Measurements from ENCODE around the gene FAM163A.
"Not testable (repeated sequence)": the region's sequence is repeated elsewhere in the genome, so short reads cannot be mapped to it uniquely, and the experiment has no call there.

Gene FAM163A

DNA sequence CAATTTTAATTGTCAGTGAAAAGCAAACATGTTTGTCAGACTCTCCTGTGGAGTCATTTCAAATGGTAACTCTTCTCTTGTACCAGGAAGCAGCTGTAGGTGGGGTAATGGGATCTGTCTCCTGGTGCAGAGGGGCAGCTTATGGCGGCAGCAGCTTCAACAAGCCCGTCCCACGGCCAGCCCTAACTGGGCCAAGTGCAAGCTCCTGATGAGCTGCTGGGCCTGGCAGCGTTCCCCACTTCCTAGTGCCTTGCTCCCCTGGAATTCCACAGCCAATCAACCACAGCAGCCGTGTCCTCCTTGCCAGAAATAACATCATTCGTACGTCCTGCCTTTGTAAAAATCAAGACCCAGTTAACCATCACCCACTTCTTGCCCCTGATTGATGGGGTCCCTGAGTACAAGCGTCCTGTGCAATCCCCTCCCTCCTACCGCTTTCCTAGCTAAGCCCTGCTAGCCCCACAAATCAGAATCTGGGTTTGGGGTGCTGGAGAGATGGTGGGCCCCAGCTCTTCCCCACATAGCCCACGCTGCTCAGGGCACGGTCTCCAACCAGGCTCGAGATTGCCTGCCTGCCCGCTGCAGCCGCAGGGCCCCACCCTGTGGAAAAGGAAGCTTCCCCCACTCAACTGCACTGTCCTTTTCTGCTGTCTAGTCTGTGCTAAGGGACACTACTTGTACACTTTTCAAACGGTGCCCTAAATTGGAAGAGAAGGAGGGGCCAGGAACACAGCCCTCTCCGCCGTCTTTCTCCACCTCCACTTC, 73.3 kb downstream of the FAM163A start:
- no peak for DNase-seq (ENCODE audit: low read depth)

DNA sequence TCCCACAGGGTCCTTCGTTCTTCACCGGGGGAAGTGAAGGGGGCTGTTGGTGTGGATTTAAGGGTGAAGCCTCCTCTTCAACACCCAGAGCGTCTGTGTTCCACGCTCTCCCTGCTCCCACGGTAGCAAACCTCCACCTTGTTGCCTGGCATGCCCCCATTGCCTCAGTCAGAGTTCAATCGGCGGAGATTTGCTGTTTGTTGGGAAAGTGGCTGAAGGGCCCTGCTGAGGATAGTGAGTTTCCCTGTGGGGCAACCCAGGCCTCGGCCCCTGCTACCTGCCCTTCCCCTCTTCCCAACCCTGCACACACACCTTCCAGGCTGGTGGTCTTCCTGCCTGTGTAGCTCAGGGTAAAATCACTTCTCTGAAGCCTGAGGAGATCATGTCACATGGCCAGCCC, 74.0 kb downstream of the FAM163A start:
- no peak for DNase-seq (ENCODE audit: low read depth)

- DNase-seq (ENCODE audit: low read depth), result no peak
Observed at GRCh38 chr1:179817789-179818188, 74.7 kb downstream of the FAM163A start.

DNA sequence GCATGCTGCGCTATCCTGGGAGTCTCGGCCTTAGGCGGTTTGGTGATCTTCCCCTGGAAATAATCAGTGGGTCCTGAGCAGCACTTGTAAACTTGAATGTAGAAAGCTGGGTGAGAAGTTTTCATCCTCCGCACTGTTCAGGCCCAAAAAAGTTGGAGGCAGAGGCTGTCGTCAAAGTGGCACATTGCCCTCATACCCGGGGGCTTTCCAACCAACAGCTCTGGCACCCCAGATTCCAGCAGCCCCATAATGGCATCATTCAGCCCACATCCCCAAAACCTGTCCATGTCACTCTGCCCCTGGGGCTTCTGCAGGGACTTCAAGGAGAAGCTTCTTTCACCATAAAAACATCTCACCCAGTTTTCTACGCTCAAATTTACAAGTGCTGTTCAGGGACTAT, 75.2 kb downstream of the FAM163A start:
- no peak for DNase-seq (ENCODE audit: low read depth)

DNA sequence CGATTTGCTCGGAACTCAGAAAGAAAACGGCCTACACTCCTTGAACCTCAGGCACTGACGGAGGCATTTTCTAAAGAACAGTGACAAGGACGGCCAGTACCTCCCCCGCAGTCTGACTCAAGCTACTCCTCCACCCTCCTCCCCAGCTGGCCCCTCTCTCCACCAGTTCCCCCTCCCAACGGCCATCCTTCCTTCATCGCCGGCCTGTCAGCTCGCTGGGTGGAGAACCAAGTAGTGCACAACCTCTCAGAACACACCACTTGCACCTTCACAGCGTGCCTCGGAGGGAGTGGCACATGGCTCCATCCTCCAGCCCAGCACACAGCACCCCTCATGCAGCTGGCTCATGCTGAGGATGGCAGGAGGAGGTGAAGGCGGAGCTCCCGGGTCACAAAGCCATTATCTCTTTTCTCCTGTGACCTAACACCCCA, 75.7 kb downstream of the FAM163A start:
- DNase-seq (ENCODE audit: low read depth), result no peak

GRCh38 chr1:179820226-179820970, 77.3 kb downstream of the FAM163A start:
- DNase-seq (ENCODE audit: low read depth), result no peak

DNA sequence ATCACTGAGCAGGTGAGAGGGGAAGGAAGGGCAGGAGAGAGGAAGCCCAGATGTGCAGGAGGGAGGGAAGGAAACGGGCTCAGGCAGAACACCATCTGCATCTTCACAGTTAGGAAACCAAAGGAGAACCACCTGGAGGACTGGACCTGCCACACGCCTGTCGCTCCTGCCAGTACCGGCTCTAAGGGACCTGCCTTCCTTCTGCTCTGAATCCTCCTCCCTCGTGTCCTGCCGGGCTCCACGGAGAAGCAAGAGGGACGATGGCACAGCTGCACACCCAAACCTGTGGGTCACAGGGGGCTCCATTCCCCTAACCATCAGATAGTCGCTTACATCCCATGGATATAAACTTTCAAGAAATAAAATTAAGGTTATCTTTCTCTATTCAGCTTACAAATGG, 78.4 kb downstream of the FAM163A start:
- DNase-seq (ENCODE audit: low read depth), result no peak

- DNase-seq (ENCODE audit: low read depth), result no peak
Observed at GRCh38 chr1:179822065-179822464, 79.0 kb downstream of the FAM163A start.

DNA sequence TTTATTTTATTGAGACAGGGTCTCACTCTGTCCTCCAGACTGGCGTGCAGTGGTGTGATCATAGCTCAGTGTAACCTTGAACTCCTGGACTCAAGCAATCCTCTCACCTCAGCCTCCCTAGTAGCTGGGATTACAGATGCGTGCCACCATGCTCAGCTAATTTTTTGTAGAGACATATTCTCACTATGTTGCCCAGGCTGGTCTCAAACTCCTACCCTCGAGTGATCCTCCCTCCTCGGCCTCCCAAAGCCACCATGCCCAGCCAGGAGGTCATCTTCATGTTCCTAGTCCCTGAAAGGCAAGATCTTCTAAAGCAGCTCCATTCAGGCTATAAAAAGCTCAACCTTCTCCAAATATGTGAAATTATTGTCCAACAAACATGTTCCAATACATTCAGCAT, 80.6 kb downstream of the FAM163A start:
- DNase-seq (ENCODE audit: low read depth), result no peak

- no peak for DNase-seq (ENCODE audit: low read depth)
Observed at GRCh38 chr1:179824265-179824664, 81.2 kb downstream of the FAM163A start.

- no peak for DNase-seq (ENCODE audit: low read depth)
Observed at GRCh38 chr1:179825206-179825605, 82.1 kb downstream of the FAM163A start.

DNA sequence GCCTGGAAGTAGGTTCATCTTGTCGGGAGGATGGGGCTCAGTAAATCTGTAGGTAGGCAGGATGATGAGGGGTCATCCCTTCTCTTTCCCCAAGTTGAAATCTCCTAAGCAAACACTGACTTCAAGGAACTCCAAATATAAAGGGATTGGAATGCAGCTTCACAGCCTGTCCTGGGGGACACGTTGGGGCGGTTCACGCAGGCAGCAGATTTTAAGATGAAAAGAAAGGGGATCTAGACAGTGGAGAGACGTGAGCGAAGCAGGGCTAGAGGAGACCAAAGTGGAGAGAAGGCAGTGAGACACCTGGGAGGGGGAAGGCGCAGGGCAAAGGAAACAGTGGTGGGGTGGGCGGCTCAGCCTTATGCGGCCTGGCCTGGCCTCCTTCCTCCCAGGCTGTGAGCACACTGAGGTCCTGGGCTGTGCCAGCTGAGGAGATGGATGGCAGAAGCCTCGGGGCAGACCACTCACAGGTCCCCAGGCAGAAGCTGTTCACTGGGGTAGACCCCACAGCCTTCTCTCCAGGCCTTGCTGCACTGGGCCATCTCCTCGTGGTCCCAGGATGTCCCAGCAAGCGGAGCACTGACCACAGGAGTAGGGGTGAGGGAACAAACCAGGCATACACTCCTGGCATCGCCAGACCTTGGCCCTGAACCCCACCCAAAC, 82.8 kb downstream of the FAM163A start:
- DNase-seq (ENCODE audit: low read depth), result no peak

DNA sequence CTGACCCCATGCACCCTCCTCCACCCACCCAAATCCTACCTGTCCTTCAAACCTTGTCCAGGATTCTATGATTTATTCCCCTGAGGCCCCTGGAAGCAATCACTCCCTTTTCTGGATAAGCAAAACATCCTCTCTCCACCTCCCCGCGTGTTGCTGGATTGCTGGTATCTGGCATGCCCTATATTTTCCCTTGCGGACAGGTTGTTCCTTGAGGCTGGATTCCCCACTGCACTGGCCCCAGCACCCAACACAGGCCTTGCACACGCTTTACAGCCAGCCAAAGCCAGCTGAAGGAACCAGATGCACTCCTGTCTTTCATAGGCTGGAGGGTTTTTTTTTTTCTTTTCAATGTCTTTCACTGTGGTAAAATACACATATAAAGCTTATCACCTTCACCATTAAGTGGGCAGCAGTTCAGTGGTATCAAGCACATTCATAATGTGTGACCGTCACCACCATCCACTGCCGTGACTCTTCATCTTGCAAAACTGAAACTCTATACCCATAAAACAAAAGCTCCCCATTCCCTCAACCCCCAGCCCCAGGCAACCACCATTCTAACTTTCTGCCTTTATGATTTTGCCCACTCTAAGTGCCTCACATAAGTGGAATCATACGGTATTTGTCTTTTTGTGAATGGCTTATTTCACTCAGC, 83.7 kb downstream of the FAM163A start:
- no peak for DNase-seq (ENCODE audit: low read depth)

- no peak for DNase-seq (ENCODE audit: low read depth)
Observed at GRCh38 chr1:179828554-179829110, 85.5 kb downstream of the FAM163A start.

- no peak for DNase-seq (ENCODE audit: low read depth)
Observed at GRCh38 chr1:179831225-179831624, 88.1 kb downstream of the FAM163A start.

GRCh38 chr1:179831852-179832699, 89.0 kb downstream of the FAM163A start:
- DNase-seq (ENCODE audit: low read depth), result no peak

DNA sequence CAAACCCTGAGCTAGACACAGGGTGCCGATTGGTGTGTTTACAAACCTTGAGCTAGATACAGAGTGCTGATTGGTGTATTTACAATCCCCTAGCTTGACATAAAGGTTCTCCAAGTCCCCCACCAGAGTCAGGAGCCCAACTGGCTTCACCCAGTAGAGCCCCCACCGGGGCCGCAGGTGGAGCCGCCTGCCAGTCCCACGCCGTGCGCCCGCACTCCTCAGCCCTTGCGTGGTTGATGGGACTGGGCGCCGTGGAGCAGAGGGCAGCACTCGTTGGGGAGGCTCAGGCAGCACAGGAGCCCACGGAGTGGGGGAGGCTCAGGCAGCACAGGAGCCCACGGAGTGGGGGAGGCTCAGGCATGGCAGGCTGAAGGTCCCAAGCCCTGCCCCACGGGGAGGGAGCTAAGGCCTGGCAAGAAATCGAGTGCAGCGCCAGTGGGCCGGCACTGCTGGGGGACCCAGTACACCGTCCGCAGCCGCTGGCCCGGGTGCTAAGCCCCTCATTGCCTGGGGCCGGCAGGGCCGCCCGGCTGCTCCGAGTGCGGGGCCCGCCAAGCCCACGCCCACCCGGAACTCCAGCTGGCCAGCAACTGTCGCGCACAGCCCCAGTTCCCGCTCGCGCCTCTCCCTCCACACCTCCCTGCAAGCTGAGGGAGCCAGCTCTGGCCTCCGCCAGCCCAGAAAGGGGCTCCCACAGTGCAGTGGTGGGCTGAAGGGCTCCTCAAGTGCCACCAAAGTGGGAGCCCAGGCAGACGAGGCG, 93.8 kb downstream of the FAM163A start:
- DNase-seq (ENCODE audit: low read depth), result not testable (repeated sequence)

DNA sequence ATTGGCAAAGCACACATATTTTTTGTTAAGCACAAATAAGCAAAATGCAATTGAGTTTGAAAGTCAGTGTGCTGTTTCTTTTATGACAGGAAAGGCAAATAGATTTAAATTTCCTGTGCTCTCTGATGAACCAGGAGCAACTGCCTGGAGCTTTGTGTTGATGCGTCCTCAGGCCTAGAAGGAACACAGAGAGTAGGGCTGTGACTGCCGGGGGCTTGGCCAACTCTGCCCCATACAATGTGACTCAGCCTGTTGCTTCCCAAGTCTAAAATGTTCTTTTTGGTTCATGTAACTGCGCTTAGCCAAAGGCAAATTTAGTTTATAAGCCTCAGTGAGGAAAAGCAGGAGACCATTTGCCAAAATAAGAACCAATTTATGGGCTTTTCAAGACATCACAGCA, 97.0 kb downstream of the FAM163A start:
- DNase-seq (ENCODE audit: low read depth), result no peak

DNA sequence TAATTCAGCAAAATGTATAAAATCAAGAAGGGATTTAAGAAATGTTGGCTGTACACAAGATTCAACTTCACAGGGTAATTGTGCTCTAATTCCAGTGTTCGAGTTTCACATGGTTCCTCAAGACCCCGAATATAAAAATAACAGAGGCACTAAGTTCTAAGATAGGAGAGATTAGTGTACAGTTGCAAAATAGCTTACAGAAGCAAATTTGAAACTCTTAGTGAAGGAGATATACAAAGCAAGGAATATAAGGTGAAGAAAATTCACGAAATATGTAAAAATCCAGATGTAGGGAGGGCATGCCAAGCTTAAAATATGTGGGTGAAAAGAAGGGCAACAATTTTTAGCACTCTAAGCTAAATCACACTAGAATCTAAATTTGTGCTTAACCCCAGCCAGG, 105.1 kb downstream of the FAM163A start:
- no peak for DNase-seq (ENCODE audit: low read depth)

DNA sequence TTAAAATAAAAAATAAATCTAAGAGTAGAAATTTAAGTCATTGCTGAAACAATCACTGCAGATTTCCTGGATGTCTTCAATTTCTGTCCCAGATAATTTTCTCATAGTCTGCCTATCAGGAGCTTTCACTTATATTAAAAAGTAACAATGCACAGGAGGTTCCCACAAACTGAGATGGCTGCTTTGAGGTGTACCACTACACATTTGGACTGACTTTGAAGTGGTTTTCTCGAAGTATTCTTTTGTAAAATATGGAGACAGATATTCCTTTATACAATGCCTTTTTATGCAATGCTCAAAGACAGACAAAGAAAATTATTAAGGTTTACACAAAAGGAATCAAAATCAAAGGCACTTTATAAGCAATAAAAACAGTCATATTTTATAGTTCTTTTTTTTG, 110.0 kb downstream of the FAM163A start:
- DNase-seq (ENCODE audit: low read depth), result no peak
